ENCODE results near the gene CPN2. TPM values are rescaled to one million over a fixed set of nuclear protein-coding genes. Genes with fewer than 3 reads are reported as not detected.

The CPN2 gene
- total and polyA plus RNA-seq, 2 donors (not counting 3 experiments of a cell fraction or from before 2014, with no cell fraction given) = not detected

GRCh38 chr3:194380326-194380725 is 29.2 kb upstream of the CPN2 start:
- ChIA-PET CTCF (interaction anchor here (0.8 to 1.4 kb wide), 4 partner anchors 9 to 36 kb away, joined by 3 to 4 read pairs (median 3); partner anchors contain the start of gene LRRC15), POLR2A (no interaction called here)
- Histone ChIP-seq H3K27me3 (ENCODE audit: control insufficient read depth in 2 of 2, insufficient read depth in 2 of 2, low read length in 2 of 2) (peaks cover 6 to 14% of the 10 kb centered on the region in 2 experiments), H3K4me2 (ENCODE audit: insufficient read depth, low read length) (no peak overlapping the region), H4K20me1 (replicated peaks; ENCODE audit: control insufficient read depth, extremely low read depth, insufficient read depth, low read length) (no peaks in the 10 kb centered on the region), H2AFZ (ENCODE audit: low read depth, low read length) (no peak overlapping the region), H3K27ac (ENCODE audit: insufficient read depth, low read depth, low read length) (no peak overlapping the region), H3K79me2 (ENCODE audit: control insufficient read depth, insufficient read depth, low read length) (no peaks in the 10 kb centered on the region), H3K9me1 (replicated peaks; ENCODE audit: control insufficient read depth, extremely low read depth, insufficient read depth, low read length) (no peaks in the 10 kb centered on the region), H3K9ac (replicated peaks; ENCODE audit: extremely low read depth, insufficient read depth, low read length) (no peak overlapping the region), H3K4me3 (replicated peaks in 1 of 3; ENCODE audit: insufficient read depth in 1 of 3, low read depth in 1 of 3, low read length in 3 of 3) (no peak overlapping the region), H3K9me3 (replicated peaks; ENCODE audit: control insufficient read depth, insufficient read depth, low read length) (no peaks in the 10 kb centered on the region), H3K36me3 (ENCODE audit: control insufficient read depth in 2 of 2, extremely low read depth in 1 of 2, insufficient read depth in 2 of 2, low read length in 2 of 2) (no peaks in the 10 kb centered on the region), H3K4me1 (ENCODE audit: control insufficient read depth, extremely low read depth, insufficient read depth, low read length) (peaks cover 13% of the 10 kb centered on the region)
- dilution Hi-C loops (cut with MboI; ENCODE audit: extremely low pct_ligation_motif_present, low sequenced_read_pairs) = no loop called here
- no peak for DNase-seq (ENCODE audit: low read depth, low spot score)
- FAIRE-seq = no peak
- BruUV-seq (replicated peaks) = no TSS peak
- no peak for TF ChIP-seq GATA2 (IDR thresholded peaks at IDR 0.05; ENCODE audit: insufficient read depth, insufficient read length, low read depth, low read length)
- no peak for TF ChIP-seq POLR2A (IDR thresholded peaks at IDR 0.05; ENCODE audit: low read depth, low read length)
- no peak for TF ChIP-seq MYC (IDR thresholded peaks at IDR 0.05; ENCODE audit: low read depth, low read length)
- intact Hi-C loops (cut with micrococcal nuclease) = no loop called here

- H4K20me1 ChIP-seq (replicated peaks; ENCODE audit: control insufficient read depth, extremely low read depth, insufficient read depth, low read length) = no peaks in the 10 kb centered on the region
- dilution Hi-C loops (cut with MboI; ENCODE audit: extremely low pct_ligation_motif_present, low sequenced_read_pairs) = no loop called here
- no peak overlapping the region for H3K4me3 ChIP-seq (replicated peaks in 1 of 3; ENCODE audit: insufficient read depth in 1 of 3, low read depth in 1 of 3, low read length in 3 of 3)
- peaks cover 13% of the 10 kb centered on the region for H3K4me1 ChIP-seq (ENCODE audit: control insufficient read depth, extremely low read depth, insufficient read depth, low read length)
- no peaks in the 10 kb centered on the region for H3K36me3 ChIP-seq (ENCODE audit: control insufficient read depth in 2 of 2, extremely low read depth in 1 of 2, insufficient read depth in 2 of 2, low read length in 2 of 2)
- no peaks in the 10 kb centered on the region for H3K9me3 ChIP-seq (replicated peaks; ENCODE audit: control insufficient read depth, insufficient read depth, low read length)
- DNase-seq (ENCODE audit: low read depth, low spot score) = no peak
- H3K9ac ChIP-seq (replicated peaks; ENCODE audit: extremely low read depth, insufficient read depth, low read length) = no peak overlapping the region
- no peak for FAIRE-seq
- ChIA-PET POLR2A (no interaction called here), CTCF (interaction anchor here (1.1 to 1.4 kb wide), 2 partner anchors 19 to 35 kb away, joined by 3 read pairs; partner anchors contain the start of gene GP5)
- intact Hi-C loops (cut with micrococcal nuclease) = no loop called here
- BruUV-seq (replicated peaks) = no TSS peak
- TF ChIP-seq MAX (IDR thresholded peaks at IDR 0.05; ENCODE audit: insufficient read depth, insufficient read length) = no peak
- TF ChIP-seq GATA2 (IDR thresholded peaks at IDR 0.05; ENCODE audit: insufficient read depth, insufficient read length, low read depth, low read length) = no peak
- TF ChIP-seq POLR2A (IDR thresholded peaks at IDR 0.05; ENCODE audit: low read depth, low read length) = no peak
- no peak for TF ChIP-seq JUN (IDR thresholded peaks at IDR 0.05; ENCODE audit: borderline replicate concordance, insufficient read depth, insufficient read length, low read depth)
- TF ChIP-seq MYC (IDR thresholded peaks at IDR 0.05; ENCODE audit: low read depth, low read length) = no peak
- no peak for TF ChIP-seq FOS (IDR thresholded peaks at IDR 0.05; ENCODE audit: borderline replicate concordance, insufficient read depth, low read length)
- TF ChIP-seq CTCF (IDR thresholded peaks at IDR 0.05; ENCODE audit: extremely low read depth in 1 of 2, insufficient read depth in 1 of 2, low read depth in 1 of 2, low read length in 2 of 2) = no peak
- no peak for TF ChIP-seq POLR2AphosphoS5 (IDR thresholded peaks at IDR 0.05; ENCODE audit: insufficient read depth, low read depth, low read length)
- TF ChIP-seq EZH2 (IDR thresholded peaks at IDR 0.05; ENCODE audit: borderline replicate concordance, low read depth, low read length, severe bottlenecking) = no peak
- no peak overlapping the region for H3K4me2 ChIP-seq (ENCODE audit: insufficient read depth, low read length)
- no peak overlapping the region for H2AFZ ChIP-seq (ENCODE audit: low read depth, low read length)
- no peaks in the 10 kb centered on the region for H3K79me2 ChIP-seq (ENCODE audit: control insufficient read depth, insufficient read depth, low read length)
- no peaks in the 10 kb centered on the region for H3K9me1 ChIP-seq (replicated peaks; ENCODE audit: control insufficient read depth, extremely low read depth, insufficient read depth, low read length)
- no peak overlapping the region for H3K27ac ChIP-seq (ENCODE audit: insufficient read depth, low read depth, low read length)
- H3K27me3 ChIP-seq (ENCODE audit: control insufficient read depth in 2 of 2, insufficient read depth in 2 of 2, low read length in 2 of 2) = peaks cover 6 to 12% of the 10 kb centered on the region in 2 experiments
These were observed 28.5 kb upstream of the CPN2 start for GRCh38 chr3:194379651-194380050.

All from endothelial cell of umbilical vein (primary cell).